Smooth muscle cell of trachea (primary cell): ENCODE data around the gene LSM11. TPM values are rescaled to one million over a fixed set of nuclear protein-coding genes. Genes with fewer than 3 reads are reported as not detected.

ENCODE experiments used
- total RNA-seq: library from RNA; depleted of rRNA; stranded (reverse); fragments of >200 nt; gene quantifications from 2 replicates; pipeline ENCODE4 v1.2.1, GENCODE V29; 2014

LSM11 gene
- 3.1 and 3.5 TPM in 2 replicates for total RNA-seq

GRCh38 chr5:157743163-157744050 is at the start of gene LSM11:
Gene LSM11 (plus strand): TSS chr5:157743712. CDS start chr5:157743751, 39 bp downstream.

GRCh38 chr5:157731272-157732129 is 12.0 kb upstream of the LSM11 start, which contains the start of gene THG1L:
Gene THG1L (plus strand): TSS chr5:157731420. CDS start chr5:157731441, 21 bp downstream.

Other genes with a start within 250 kb of the LSM11 start
- gene ADAM19, start 167.9 kb upstream of the LSM11 start, total RNA-seq = 9.7 and 14.2 TPM in 2 replicates
- gene SOX30, start 91.3 kb upstream of the LSM11 start, total RNA-seq = under 0.01 TPM in 1 of 2 replicates, not detected in the other
- not detected in 2 replicates for gene C5orf52, start 72.2 kb upstream of the LSM11 start, total RNA-seq
- gene THG1L, start 12.3 kb upstream of the LSM11 start, total RNA-seq = 21.4 and 24.1 TPM in 2 replicates
- gene CLINT1, start 115.4 kb downstream of the LSM11 start, total RNA-seq = 84.5 and 95.8 TPM in 2 replicates